Endodermal cell (in vitro differentiated cells): ENCODE measurements around the gene UGT1A7. TPM values are rescaled to one million over a fixed set of nuclear protein-coding genes. Genes with fewer than 3 reads are reported as not detected.
A peak's percentile ranks its signal among the peaks of the same experiment; 100 is the strongest.

Experiments
- DNase-seq: peaks from one replicate; pipeline ENCODE4 v3.0.0-alpha.2; 2017
- H3K27ac ChIP-seq: 2 replicates; pipeline ENCODE4 v1.5.1; 2013; ENCODE audit warnings: mild to moderate bottlenecking, low read depth, low read length, moderate library complexity
- H3K27me3 ChIP-seq: 2 replicates; pipeline ENCODE4 v1.6.1; 2013; ENCODE audit warnings: mild to moderate bottlenecking, low read length, moderate library complexity; ENCODE audit not compliant: insufficient read depth, control insufficient read depth, poor library complexity, severe bottlenecking
- H3K36me3 ChIP-seq: 2 replicates; pipeline ENCODE4 v1.7.0; 2013; ENCODE audit warnings: mild to moderate bottlenecking, low read length, moderate library complexity; ENCODE audit not compliant: control insufficient read depth, insufficient read depth
- H3K4me1 ChIP-seq: one replicate; pipeline ENCODE4 v1.7.0; 2013; ENCODE audit warnings: low read length; ENCODE audit not compliant: control insufficient read depth, insufficient read depth
- H3K4me3 ChIP-seq: 2 replicates; pipeline ENCODE4 v1.5.1; 2013; ENCODE audit warnings: mild to moderate bottlenecking, low read length, moderate library complexity
- H3K9ac ChIP-seq: 2 replicates; pipeline ENCODE4 v1.6.1; 2013; ENCODE audit warnings: mild to moderate bottlenecking, low read length, moderate library complexity; ENCODE audit not compliant: poor library complexity, severe bottlenecking; ENCODE audit errors: extremely low read depth
- H3K9me3 ChIP-seq: 2 replicates; pipeline ENCODE4 v1.6.1; 2013; ENCODE audit warnings: mild to moderate bottlenecking, low read length, moderate library complexity; ENCODE audit not compliant: control insufficient read depth
- H3K27ac Mint-ChIP-seq: 2 replicates; pipeline ENCODE4 v1.8.0; 2020; ENCODE audit warnings: mixed read lengths
- H3K27me3 Mint-ChIP-seq: 2 replicates; pipeline ENCODE4 v1.8.0; 2021; ENCODE audit warnings: mild to moderate bottlenecking, mixed read lengths; ENCODE audit not compliant: insufficient read depth
- H3K36me3 Mint-ChIP-seq: 2 replicates; pipeline ENCODE4 v1.8.0; 2020; ENCODE audit warnings: low read depth, mixed read lengths
- H3K4me1 Mint-ChIP-seq: 2 replicates; pipeline ENCODE4 v1.8.0; 2020; ENCODE audit warnings: mixed read lengths
- H3K4me3 Mint-ChIP-seq: 2 replicates; pipeline ENCODE4 v1.8.0; 2020; ENCODE audit warnings: mild to moderate bottlenecking, moderate library complexity, mixed read lengths
- H3K9me3 Mint-ChIP-seq: 2 replicates; pipeline ENCODE4 v1.8.0; 2020; ENCODE audit warnings: mild to moderate bottlenecking, mixed read lengths
- WGBS, 2 experiments: methylation state at CpG; one replicate each; pipeline versions ENCODE4 v1.1.5 to v1.1.7; 2013; ENCODE audit warnings: missing lambda C conversion rate in 2 of 2, mixed read lengths in 1 of 2; ENCODE audit not compliant: insufficient coverage in 1 of 2, insufficient read length in 1 of 2; 5-methylcytosine and 5-hydroxymethylcytosine counted together
- total RNA-seq, 2 donors: library from RNA; stranded (reverse); fragmentation: NEBNext Ultra II Directional in 1 of 2; extraction: Animal tissue kit (Norgen Biotek cat#: 25700) in 1 of 2; gene quantifications; 2 replicates in 1 of 2; 3 replicates in 1 of 2; pipeline ENCODE4 v1.2.1, GENCODE V29; 2021
- TF ChIP-seq, protein P1 (sequence below): fragments of 200-600 bp; sonication (generic); conservative IDR thresholded peaks from 2 replicates; pipeline ENCODE4 v1.5.0; 2021; ENCODE audit warnings: antibody characterized with exemption, mild to moderate bottlenecking

Gene UGT1A7
- total RNA-seq, 2 donors from 2014 or later = not detected

DNA sequence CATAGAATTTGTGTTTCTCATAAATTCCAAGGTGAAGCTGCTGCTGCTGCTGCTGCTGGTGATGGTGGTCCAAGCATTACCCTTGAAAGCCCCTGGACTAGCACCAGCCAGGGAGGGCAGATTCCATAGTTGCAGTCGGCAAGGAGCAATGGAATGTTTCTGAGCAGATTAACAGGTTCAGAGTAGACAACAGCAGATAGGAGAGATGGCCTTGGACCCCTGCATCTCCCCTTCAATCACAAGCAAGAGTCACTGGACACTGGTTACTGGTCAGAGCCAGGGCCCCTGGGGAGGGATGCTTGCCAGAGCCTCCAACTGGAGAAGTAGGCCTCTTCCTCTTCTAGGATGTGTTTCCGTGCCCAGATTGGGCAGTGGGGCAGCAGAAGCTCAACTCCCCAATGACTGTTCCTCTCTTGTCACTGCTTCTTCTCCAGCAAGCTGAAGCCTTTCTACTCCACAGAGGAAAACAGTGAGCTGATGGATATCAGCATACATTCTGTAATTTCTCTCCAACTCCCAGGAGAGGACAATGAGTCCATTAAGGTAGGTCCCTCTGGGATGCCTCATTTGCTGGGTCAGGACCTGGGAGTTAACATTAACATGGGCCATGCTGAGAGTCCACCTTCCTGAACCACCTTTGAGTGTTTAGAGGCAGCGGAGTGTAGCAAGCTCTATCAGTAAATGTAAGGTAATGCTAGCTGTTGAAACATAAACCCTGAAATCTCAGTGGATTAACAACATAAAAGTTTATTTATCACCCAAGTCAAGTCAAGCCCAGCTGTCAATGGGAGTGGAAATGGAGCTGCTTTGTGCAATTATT is 131.7 kb downstream of the UGT1A7 start:
- H3K9ac ChIP-seq = no peak overlapping the region
- H3K4me1 ChIP-seq = no peaks in the 10 kb centered on the region
- 92 to 100% methylated on average over 3 of the region's 3 CpGs for WGBS, 2 experiments
- no peak overlapping the region for H3K27ac ChIP-seq
- DNase-seq = peak; percentile 13
- Mint-ChIP-seq H3K36me3 (no peaks in the 10 kb centered on the region), H3K4me3 (no peak overlapping the region), H3K27me3 (peaks cover 8% of the 10 kb centered on the region), H3K9me3 (no peaks in the 10 kb centered on the region), H3K27ac (no peak overlapping the region), H3K4me1 (no peaks in the 10 kb centered on the region)
- no peaks in the 10 kb centered on the region for H3K36me3 ChIP-seq
- H3K9me3 ChIP-seq = no peaks in the 10 kb centered on the region
- no peak overlapping the region for H3K4me3 ChIP-seq
- H3K27me3 ChIP-seq = no peaks in the 10 kb centered on the region
- TF ChIP-seq, protein P1, sequence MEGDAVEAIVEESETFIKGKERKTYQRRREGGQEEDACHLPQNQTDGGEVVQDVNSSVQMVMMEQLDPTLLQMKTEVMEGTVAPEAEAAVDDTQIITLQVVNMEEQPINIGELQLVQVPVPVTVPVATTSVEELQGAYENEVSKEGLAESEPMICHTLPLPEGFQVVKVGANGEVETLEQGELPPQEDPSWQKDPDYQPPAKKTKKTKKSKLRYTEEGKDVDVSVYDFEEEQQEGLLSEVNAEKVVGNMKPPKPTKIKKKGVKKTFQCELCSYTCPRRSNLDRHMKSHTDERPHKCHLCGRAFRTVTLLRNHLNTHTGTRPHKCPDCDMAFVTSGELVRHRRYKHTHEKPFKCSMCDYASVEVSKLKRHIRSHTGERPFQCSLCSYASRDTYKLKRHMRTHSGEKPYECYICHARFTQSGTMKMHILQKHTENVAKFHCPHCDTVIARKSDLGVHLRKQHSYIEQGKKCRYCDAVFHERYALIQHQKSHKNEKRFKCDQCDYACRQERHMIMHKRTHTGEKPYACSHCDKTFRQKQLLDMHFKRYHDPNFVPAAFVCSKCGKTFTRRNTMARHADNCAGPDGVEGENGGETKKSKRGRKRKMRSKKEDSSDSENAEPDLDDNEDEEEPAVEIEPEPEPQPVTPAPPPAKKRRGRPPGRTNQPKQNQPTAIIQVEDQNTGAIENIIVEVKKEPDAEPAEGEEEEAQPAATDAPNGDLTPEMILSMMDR = no peak

DNA sequence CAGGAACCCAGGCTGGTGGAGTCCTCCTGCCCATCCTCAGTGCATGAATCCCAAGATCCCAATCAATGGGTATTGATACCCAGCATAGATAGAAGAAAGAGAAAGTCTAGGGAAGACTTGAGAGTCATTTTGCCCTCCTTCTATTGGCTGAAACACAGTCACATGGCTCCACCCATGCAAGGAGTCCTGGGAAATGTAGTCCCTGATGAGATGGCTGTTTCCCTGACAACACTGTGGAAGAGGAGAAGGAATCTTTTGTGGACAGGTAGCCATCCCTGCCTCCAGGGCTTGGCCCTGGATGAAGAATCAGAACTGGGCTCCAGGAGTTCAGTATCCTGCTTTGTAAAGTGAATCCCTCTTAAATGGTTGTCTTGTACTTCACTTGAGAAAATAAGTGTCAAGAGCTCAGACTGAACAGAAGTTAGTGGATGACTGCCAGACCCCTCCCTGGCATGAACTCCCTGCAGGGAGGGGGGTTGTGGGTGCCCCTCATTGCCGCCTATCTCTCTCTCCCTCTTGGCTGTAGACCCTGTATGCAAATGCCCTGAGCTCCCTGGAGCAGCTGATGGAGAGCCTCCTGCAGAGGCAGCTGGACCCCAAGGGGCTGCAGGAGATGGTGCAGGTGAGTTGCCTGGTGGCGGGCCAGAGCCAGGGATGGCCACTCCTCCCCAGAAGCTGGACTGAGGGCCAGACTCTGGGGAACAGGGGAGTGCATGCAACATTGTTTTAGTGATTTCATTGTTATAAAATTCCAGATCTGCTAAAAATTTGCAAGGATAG is 132.5 kb downstream of the UGT1A7 start:
- no peaks in the 10 kb centered on the region for H3K36me3 ChIP-seq
- H3K27me3 ChIP-seq = no peaks in the 10 kb centered on the region
- no peaks in the 10 kb centered on the region for H3K4me1 ChIP-seq
- Mint-ChIP-seq H3K4me3 (no peak overlapping the region), H3K27me3 (peaks cover 8% of the 10 kb centered on the region), H3K4me1 (no peaks in the 10 kb centered on the region), H3K36me3 (no peaks in the 10 kb centered on the region), H3K27ac (no peak overlapping the region), H3K9me3 (no peaks in the 10 kb centered on the region)
- peak; percentile 57 for DNase-seq
- no peaks in the 10 kb centered on the region for H3K9me3 ChIP-seq
- TF ChIP-seq, protein P1 = peak; percentile 15
- H3K9ac ChIP-seq = no peak overlapping the region
- 86% methylated on average over 2 of the region's 2 CpGs; no CpG with 5 or more reads in 1 of the 2 experiments for WGBS, 2 experiments
- H3K4me3 ChIP-seq = no peak overlapping the region
- H3K27ac ChIP-seq = no peak overlapping the region

DNA sequence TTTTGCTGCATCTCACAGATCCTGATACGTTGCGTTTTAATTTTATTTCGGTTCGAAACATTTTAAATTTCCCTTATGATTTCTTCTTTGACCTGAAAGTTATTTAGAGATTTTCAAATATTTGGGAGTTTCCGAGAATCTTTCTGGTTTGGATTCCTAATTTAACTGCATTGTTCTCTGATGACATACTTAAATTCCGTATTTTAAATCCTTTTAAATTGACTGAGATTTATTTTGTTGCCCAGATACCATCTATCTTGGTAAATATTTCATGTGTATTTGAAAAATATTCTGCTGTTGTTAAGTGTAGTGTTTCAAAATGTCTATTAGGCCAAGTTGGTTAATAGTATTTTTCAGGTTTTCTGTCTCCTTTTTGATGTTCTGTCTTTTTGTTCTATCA is 134.2 kb downstream of the UGT1A7 start:
- Mint-ChIP-seq H3K4me3 (no peak overlapping the region), H3K4me1 (no peaks in the 10 kb centered on the region), H3K27me3 (peaks cover 3% of the 10 kb centered on the region), H3K36me3 (no peaks in the 10 kb centered on the region), H3K27ac (no peak overlapping the region), H3K9me3 (no peaks in the 10 kb centered on the region)
- WGBS, 2 experiments = 75 to 93% methylated on average over 1 to 6 of the region's 6 CpGs
- TF ChIP-seq, protein P1 = no peak
- Histone ChIP-seq H3K36me3 (no peaks in the 10 kb centered on the region), H3K4me3 (no peak overlapping the region), H3K27me3 (no peaks in the 10 kb centered on the region), H3K4me1 (no peaks in the 10 kb centered on the region), H3K27ac (no peak overlapping the region), H3K9ac (no peak overlapping the region), H3K9me3 (no peaks in the 10 kb centered on the region)
- DNase-seq = no peak
